Testis (tissue), 2 donors: ENCODE measurements around the gene MAST4.

Experiments
- CTCF ChIP-seq, 3 experiments: fragments of 450-650 bp in 2 of 3; fragments of 200-600 bp in 1 of 3; sonication (generic) in 1 of 3; IDR thresholded peaks; one replicate each; pipeline ENCODE4 v1.5.1; 2016 to 2019; ENCODE audit warnings: antibody characterized with exemption in 3 of 3, mild to moderate bottlenecking in 2 of 3, moderate library complexity in 1 of 3
- POLR2A ChIP-seq: fragments of 450-650 bp; IDR thresholded peaks from one replicate; pipeline ENCODE4 v1.6.1; 2017; ENCODE audit warnings: antibody characterized with exemption, mild to moderate bottlenecking, moderate library complexity

- TF ChIP-seq POLR2A = no peak
- no peak for TF ChIP-seq CTCF (IDR thresholded peaks at IDR 0.05)
Observed at GRCh38 chr5:66812291-66812690, 216.1 kb downstream of the MAST4 start.
